ENCODE measurements around the gene RPS6KA6.

RPS6KA6 gene

GRCh38 chrX:84218726-84219125 is 30.7 kb upstream of the RPS6KA6 start:
- TF ChIP-seq, protein P1, sequence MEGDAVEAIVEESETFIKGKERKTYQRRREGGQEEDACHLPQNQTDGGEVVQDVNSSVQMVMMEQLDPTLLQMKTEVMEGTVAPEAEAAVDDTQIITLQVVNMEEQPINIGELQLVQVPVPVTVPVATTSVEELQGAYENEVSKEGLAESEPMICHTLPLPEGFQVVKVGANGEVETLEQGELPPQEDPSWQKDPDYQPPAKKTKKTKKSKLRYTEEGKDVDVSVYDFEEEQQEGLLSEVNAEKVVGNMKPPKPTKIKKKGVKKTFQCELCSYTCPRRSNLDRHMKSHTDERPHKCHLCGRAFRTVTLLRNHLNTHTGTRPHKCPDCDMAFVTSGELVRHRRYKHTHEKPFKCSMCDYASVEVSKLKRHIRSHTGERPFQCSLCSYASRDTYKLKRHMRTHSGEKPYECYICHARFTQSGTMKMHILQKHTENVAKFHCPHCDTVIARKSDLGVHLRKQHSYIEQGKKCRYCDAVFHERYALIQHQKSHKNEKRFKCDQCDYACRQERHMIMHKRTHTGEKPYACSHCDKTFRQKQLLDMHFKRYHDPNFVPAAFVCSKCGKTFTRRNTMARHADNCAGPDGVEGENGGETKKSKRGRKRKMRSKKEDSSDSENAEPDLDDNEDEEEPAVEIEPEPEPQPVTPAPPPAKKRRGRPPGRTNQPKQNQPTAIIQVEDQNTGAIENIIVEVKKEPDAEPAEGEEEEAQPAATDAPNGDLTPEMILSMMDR (IDR thresholded peaks at IDR 0.05; ENCODE audit: insufficient read depth, low read length, poor library complexity, severe bottlenecking): no peak
- DNase-seq (ENCODE audit: extremely low read depth, insufficient read length): no peak

DNA sequence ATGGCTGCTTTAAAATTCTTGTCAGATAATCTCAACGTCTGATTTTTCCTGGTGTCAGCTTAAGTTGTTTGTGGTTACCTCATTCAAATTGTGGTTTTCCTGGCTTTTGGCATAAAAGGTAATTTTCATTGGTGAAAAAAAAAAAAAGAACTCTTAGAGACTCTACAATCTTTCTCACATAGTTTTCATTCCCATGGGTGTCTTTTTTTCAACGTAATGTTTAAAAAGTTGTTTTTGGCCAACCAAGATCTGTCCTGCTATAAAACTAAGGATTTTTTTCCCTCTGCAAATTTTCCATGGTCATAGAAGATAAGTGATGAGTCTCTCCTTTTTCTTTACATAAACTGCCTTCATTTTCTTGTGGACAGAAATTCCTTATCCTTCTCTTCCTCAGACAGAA is 28.9 kb upstream of the RPS6KA6 start:
- Histone ChIP-seq H3K4me3 (replicated peaks; ENCODE audit: low read depth, low read length) (no peak overlapping the region), H3K27me3 (replicated peaks; ENCODE audit: control insufficient read depth, insufficient read depth, low read length) (no peaks in the 10 kb centered on the region), H3K36me3 (ENCODE audit: control insufficient read depth, insufficient read depth, low read length) (no peaks in the 10 kb centered on the region)
- TF ChIP-seq, protein P1 (IDR thresholded peaks at IDR 0.05; ENCODE audit: insufficient read depth, low read length, poor library complexity, severe bottlenecking): no peak
- no peak for DNase-seq (ENCODE audit: extremely low read depth, insufficient read length)

More at GRCh38 chrX:84218726-84219125, 30.7 kb upstream of the RPS6KA6 start:
- Histone ChIP-seq H3K4me3 (replicated peaks; ENCODE audit: low read depth, low read length) (no peak overlapping the region), H3K27me3 (replicated peaks; ENCODE audit: control insufficient read depth, insufficient read depth, low read length) (no peaks in the 10 kb centered on the region), H3K36me3 (ENCODE audit: control insufficient read depth, insufficient read depth, low read length) (no peaks in the 10 kb centered on the region)

DNA sequence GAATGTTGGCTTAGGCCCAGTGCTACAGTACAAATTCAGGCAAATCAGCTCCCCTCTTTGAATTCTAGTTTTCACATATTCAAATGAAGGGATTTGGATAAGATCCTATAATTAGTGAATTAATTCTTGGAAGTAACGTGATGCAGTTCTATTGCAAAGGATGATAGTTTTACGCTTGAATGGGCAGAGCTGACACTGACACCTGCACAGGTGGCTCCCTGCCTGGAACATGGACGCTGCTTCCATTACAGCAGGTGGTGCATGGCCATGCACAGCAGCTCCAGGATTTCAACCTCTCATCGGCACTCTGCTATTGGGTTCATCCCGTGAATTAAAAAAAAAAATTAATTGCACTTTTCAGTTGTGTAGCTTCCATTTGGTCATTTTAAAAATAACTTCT is 28.4 kb upstream of the RPS6KA6 start:
- Histone ChIP-seq H3K36me3 (ENCODE audit: control insufficient read depth, insufficient read depth, low read length) (no peaks in the 10 kb centered on the region), H3K4me3 (replicated peaks; ENCODE audit: low read depth, low read length) (no peak overlapping the region), H3K27me3 (replicated peaks; ENCODE audit: control insufficient read depth, insufficient read depth, low read length) (no peaks in the 10 kb centered on the region)
- TF ChIP-seq, protein P1 (IDR thresholded peaks at IDR 0.05; ENCODE audit: insufficient read depth, low read length, poor library complexity, severe bottlenecking): no peak
- no peak for DNase-seq (ENCODE audit: extremely low read depth, insufficient read length)

DNA sequence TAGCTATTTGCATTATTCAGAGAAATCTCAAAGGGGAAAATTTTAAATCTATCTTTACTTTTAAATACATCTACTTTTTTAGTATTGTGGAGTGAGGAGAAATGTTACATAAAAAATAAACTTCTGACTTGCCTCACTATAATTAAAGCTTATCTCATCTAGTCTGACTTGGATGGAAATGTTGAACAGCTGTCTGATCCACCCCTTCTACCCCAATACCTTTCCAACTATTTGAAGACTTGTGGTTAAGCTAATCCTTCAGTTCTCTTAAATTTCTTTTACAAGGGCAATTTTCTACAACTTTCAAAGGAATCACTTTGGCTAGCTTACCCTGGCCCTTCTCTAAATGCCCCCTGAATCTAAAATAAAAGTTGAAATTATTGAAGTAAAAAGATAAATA is 17.3 kb upstream of the RPS6KA6 start:
- TF ChIP-seq, protein P1 (IDR thresholded peaks at IDR 0.05; ENCODE audit: insufficient read depth, low read length, poor library complexity, severe bottlenecking): no peak
- no peak for DNase-seq (ENCODE audit: extremely low read depth, insufficient read length)
- H3K27me3 ChIP-seq (replicated peaks; ENCODE audit: control insufficient read depth, insufficient read depth, low read length): no peaks in the 10 kb centered on the region
- H3K4me3 ChIP-seq (replicated peaks; ENCODE audit: low read depth, low read length): no peak overlapping the region
- no peaks in the 10 kb centered on the region for H3K36me3 ChIP-seq (ENCODE audit: control insufficient read depth, insufficient read depth, low read length)

DNA sequence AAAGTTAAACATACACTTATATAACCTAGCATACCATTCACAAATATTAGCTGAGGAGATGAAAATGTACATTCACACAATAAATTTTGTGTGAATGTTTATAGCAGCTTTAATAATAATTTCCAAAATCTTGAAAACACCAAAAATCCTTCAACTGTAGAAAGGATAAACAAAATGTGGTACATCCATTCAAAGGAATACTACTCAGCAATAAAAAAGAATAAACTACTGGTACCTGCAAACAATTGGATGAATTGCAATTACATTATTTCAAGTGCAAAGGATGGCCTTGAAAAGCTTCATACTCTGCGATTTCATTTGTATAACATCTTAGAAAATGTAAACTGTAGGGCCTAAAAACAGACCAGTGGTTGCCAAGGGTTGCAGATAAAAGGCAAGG is 11.7 kb upstream of the RPS6KA6 start:
- H3K27me3 ChIP-seq (replicated peaks; ENCODE audit: control insufficient read depth, insufficient read depth, low read length): no peaks in the 10 kb centered on the region
- DNase-seq (ENCODE audit: extremely low read depth, insufficient read length): no peak
- TF ChIP-seq, protein P1 (IDR thresholded peaks at IDR 0.05; ENCODE audit: insufficient read depth, low read length, poor library complexity, severe bottlenecking): no peak
- no peak overlapping the region for H3K4me3 ChIP-seq (replicated peaks; ENCODE audit: low read depth, low read length)
- no peaks in the 10 kb centered on the region for H3K36me3 ChIP-seq (ENCODE audit: control insufficient read depth, insufficient read depth, low read length)

DNA sequence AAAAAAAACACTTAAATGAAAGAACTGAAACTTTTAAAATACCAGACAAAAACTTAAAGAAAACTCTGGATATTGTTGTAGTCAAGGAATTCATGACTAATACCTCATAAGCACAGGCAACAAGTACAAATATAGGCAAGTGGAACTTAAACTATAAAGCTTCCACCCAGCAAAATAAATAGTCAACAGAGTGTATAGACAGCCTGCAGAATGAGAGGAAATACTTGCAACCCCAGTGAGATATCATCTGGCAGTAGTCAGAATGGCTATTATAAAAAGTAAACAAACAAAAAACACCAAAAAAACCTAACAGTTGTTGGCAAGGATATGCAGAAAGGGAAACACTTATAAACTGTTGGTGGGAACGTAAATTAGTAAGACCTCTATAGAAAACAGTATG is 9.6 kb upstream of the RPS6KA6 start:
- Histone ChIP-seq H3K27me3 (replicated peaks; ENCODE audit: control insufficient read depth, insufficient read depth, low read length) (no peaks in the 10 kb centered on the region), H3K4me3 (replicated peaks; ENCODE audit: low read depth, low read length) (no peak overlapping the region), H3K36me3 (ENCODE audit: control insufficient read depth, insufficient read depth, low read length) (no peaks in the 10 kb centered on the region)
- TF ChIP-seq, protein P1 (IDR thresholded peaks at IDR 0.05; ENCODE audit: insufficient read depth, low read length, poor library complexity, severe bottlenecking): no peak
- DNase-seq (ENCODE audit: extremely low read depth, insufficient read length): no peak

Data from GM06990 (cell line).